Measurements from ENCODE around the gene DPT. TPM values are rescaled to one million over a fixed set of nuclear protein-coding genes. Genes with fewer than 3 reads are reported as not detected.
A peak's percentile ranks its signal among the peaks of the same experiment; 100 is the strongest.

DPT gene
- total and polyA plus RNA-seq, 11 donors, result 15.1 to 74.1 (median 35.0) TPM

GRCh38 chr1:168729405-168729802, 398 bp upstream of the DPT start:
- TF ChIP-seq CTCF (IDR thresholded peaks at IDR 0.05) (no peak), POLR2A (IDR thresholded peaks at IDR 0.05) (no peak)
- no peak for DNase-seq
- peak in 3 of 4 donors; percentile 4 to 57 (median 12) for ATAC-seq
- 79 to 88% (median 83%) methylated on average over 5 of the region's 5 CpGs for WGBS, 4 donors
- Histone ChIP-seq H3K9me3 (no peaks in the 10 kb centered on the region), H3K36me3 (no peaks in the 10 kb centered on the region), H3K27ac (peak overlapping the region in 7 of 12 donors; percentile 9 to 79 (median 53)), H3K4me1 (peaks cover 0 to 8% (median 0%) of the 10 kb centered on the region in 12 donors), H3K4me3 (peak overlapping the region in 2 of 12 donors; percentile 62 to 64), H3K27me3 (no peaks in the 10 kb centered on the region)
- intact Hi-C loops (cut with DNase I), result loop anchor here in 4 of 10 donors (5.0 to 10.0 kb wide), 4 partner anchors 38 to 105 kb away; no protein-coding TSS in a partner anchor

DNA sequence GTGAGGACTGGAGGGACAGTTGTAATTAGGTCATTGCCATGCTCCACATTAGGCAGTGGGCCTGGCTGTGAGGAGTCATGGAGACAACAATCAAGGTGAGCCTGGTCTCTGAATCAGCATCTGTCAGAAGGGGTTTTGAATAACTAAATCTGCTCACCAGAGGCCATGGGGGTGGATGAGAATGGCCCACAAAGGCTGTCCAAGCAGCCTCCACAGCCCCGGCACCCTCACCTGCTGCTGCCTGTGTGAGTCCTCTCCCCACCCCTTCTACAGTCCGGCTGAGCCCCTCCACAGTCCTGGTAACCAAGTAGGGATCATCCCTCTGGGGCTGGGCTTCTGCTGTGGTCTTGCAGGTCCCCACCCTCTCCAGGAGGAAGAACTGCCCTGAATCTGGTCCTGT, 2.3 kb downstream of the DPT start:
- TF ChIP-seq CTCF (IDR thresholded peaks at IDR 0.05), result no peak
- no peak for TF ChIP-seq POLR2A (IDR thresholded peaks at IDR 0.05)
- intact Hi-C loops (cut with DNase I), result loop anchor here in 4 of 10 donors (5.0 to 10.0 kb wide), 4 partner anchors 41 to 108 kb away; no protein-coding TSS in a partner anchor

GRCh38 chr1:168726281-168726680, 2.7 kb downstream of the DPT start:
- H3K36me3 ChIP-seq, result no peaks in the 10 kb centered on the region
- intact Hi-C loops (cut with DNase I), result loop anchor here in 4 of 10 donors (5.0 to 10.0 kb wide), 4 partner anchors 41 to 109 kb away; no protein-coding TSS in a partner anchor
- H3K27ac ChIP-seq, result peak overlapping the region in 7 of 12 donors; percentile 9 to 69 (median 43)
- H3K4me3 ChIP-seq, result peak overlapping the region in 9 of 12 donors; percentile 6 to 64 (median 50)
- no peaks in the 10 kb centered on the region for H3K9me3 ChIP-seq
- DNase-seq, result no peak
- peak in 1 of 4 donors; percentile 17 for ATAC-seq
- TF ChIP-seq POLR2A (IDR thresholded peaks at IDR 0.05) (no peak), CTCF (IDR thresholded peaks at IDR 0.05) (no peak)
- peaks cover 0 to 25% (median 5%) of the 10 kb centered on the region in 12 donors for H3K4me1 ChIP-seq
- 64 to 81% (median 72%) methylated on average over 3 of the region's 3 CpGs for WGBS, 4 donors
- no peaks in the 10 kb centered on the region for H3K27me3 ChIP-seq

More for the DNA sequence above, 2.3 kb downstream of the DPT start:
- DNase-seq (no peak), ATAC-seq (no peak)
- H3K36me3 ChIP-seq, result no peaks in the 10 kb centered on the region
- H3K4me3 ChIP-seq, result peak overlapping the region in 11 of 12 donors; percentile 6 to 64 (median 50)
- H3K9me3 ChIP-seq, result no peaks in the 10 kb centered on the region
- WGBS, 4 donors, result 73 to 93% (median 83%) methylated on average over 2 of the region's 2 CpGs
- H3K27me3 ChIP-seq, result no peaks in the 10 kb centered on the region
- peak overlapping the region in 8 of 12 donors; percentile 9 to 69 (median 39) for H3K27ac ChIP-seq
- H3K4me1 ChIP-seq, result peaks cover 0 to 20% (median 4%) of the 10 kb centered on the region in 12 donors

GRCh38 chr1:168725831-168726230, 3.2 kb downstream of the DPT start:
- Histone ChIP-seq H3K27ac (peak overlapping the region in 4 of 12 donors; percentile 35 to 55 (median 44)), H3K36me3 (no peaks in the 10 kb centered on the region), H3K4me3 (peak overlapping the region in 4 of 12 donors; percentile 50 to 64 (median 63)), H3K9me3 (no peaks in the 10 kb centered on the region), H3K4me1 (peaks cover 0 to 27% (median 5%) of the 10 kb centered on the region in 12 donors), H3K27me3 (no peaks in the 10 kb centered on the region)
- no peak for ATAC-seq
- intact Hi-C loops (cut with DNase I), result loop anchor here in 4 of 10 donors (5.0 to 10.0 kb wide), 4 partner anchors 41 to 109 kb away; no protein-coding TSS in a partner anchor
- no peak for TF ChIP-seq CTCF (IDR thresholded peaks at IDR 0.05)
- no peak for TF ChIP-seq POLR2A (IDR thresholded peaks at IDR 0.05)
- no peak for DNase-seq
- 69 to 72% (median 70%) methylated on average over 4 of the region's 4 CpGs for WGBS, 4 donors
